HepG2 (cell line): Measurements from ENCODE around the gene VEGFA. TPM values are rescaled to one million over a fixed set of nuclear protein-coding genes. Genes with fewer than 3 reads are reported as not detected.

Experiments used
- ASH2L ChIP-seq: fragments of 300-600, 200-600 bp; sonication (generic); IDR thresholded peaks from 2 replicates; pipeline ENCODE4 v1.7.0; 2017; ENCODE audit warnings: low read depth, mild to moderate bottlenecking, moderate library complexity, mixed read lengths, low read length; ENCODE audit not compliant: insufficient read length
- ATF6 ChIP-seq: sonication (generic); formaldehyde crosslinking; conservative IDR thresholded peaks from 2 replicates; pipeline ENCODE4 v1.4.0; 2020; ENCODE audit warnings: missing genetic modification reagents
- BRCA1 ChIP-seq: sonication (generic); formaldehyde crosslinking; IDR thresholded peaks from 2 replicates; pipeline ENCODE4 v1.4.0; 2020; ENCODE audit warnings: missing genetic modification reagents
- CBX5 ChIP-seq: sonication (generic); formaldehyde crosslinking; IDR thresholded peaks from 2 replicates; pipeline ENCODE4 v1.4.0; 2020; ENCODE audit warnings: missing genetic modification reagents, borderline replicate concordance
- CEBPB ChIP-seq: IDR thresholded peaks from 2 replicates; pipeline ENCODE4 v1.6.1; 2011; ENCODE audit warnings: low read depth, low read length, improper control_type of control experiment, borderline replicate concordance
- CENPBD1 ChIP-seq: sonication (generic); formaldehyde crosslinking; IDR thresholded peaks from 2 replicates; pipeline ENCODE4 v1.8.0; 2022; ENCODE audit warnings: missing genetic modification reagents, low read depth, mild to moderate bottlenecking, borderline replicate concordance
- CENPT ChIP-seq: sonication (generic); formaldehyde crosslinking; IDR thresholded peaks from 2 replicates; pipeline ENCODE4 v1.8.0; 2022; ENCODE audit warnings: low read depth, mild to moderate bottlenecking, moderate library complexity, missing genetic modification reagents
- CHD2 ChIP-seq: IDR thresholded peaks from 2 replicates; pipeline ENCODE4 v1.6.1; 2011; ENCODE audit warnings: low read depth, low read length, improper control_type of control experiment
- ISX ChIP-seq: sonication (generic); formaldehyde crosslinking; conservative IDR thresholded peaks from 2 replicates; pipeline ENCODE4 v1.5.0; 2020; ENCODE audit warnings: missing genetic modification reagents
- LBX2 ChIP-seq: sonication (generic); formaldehyde crosslinking; IDR thresholded peaks from 2 replicates; pipeline ENCODE4 v1.5.0; 2020; ENCODE audit warnings: missing genetic modification reagents, mild to moderate bottlenecking, borderline replicate concordance
- MEIS2 ChIP-seq: sonication (generic); formaldehyde crosslinking; IDR thresholded peaks from 2 replicates; pipeline ENCODE4 v1.9.0; 2021; ENCODE audit warnings: mild to moderate bottlenecking, missing genetic modification reagents
- POLR2G ChIP-seq: fragments of 200-400 bp; formaldehyde crosslinking; IDR thresholded peaks from 2 replicates; pipeline ENCODE4 v1.6.1; 2018; ENCODE audit warnings: mild to moderate bottlenecking, low read depth, low read length, moderate library complexity
- TBL1XR1 ChIP-seq: fragments of 150-350 bp; IDR thresholded peaks from 2 replicates; pipeline ENCODE4 v1.6.1; 2014; ENCODE audit warnings: borderline replicate concordance, low read length; ENCODE audit not compliant: partially characterized antibody
- TCF7L2 ChIP-seq: IDR thresholded peaks from 2 replicates; pipeline ENCODE4 v1.6.1; 2011; ENCODE audit warnings: mild to moderate bottlenecking, low read depth, low read length, moderate library complexity
- YY1 ChIP-seq: IDR thresholded peaks from 2 replicates; pipeline ENCODE4 v1.6.1; 2011; ENCODE audit warnings: low read length, low read depth, moderate library complexity, mild to moderate bottlenecking; ENCODE audit not compliant: insufficient read depth, insufficient replicate concordance
- ZBTB26 ChIP-seq: IDR thresholded peaks from 2 replicates; pipeline ENCODE4 v1.6.1; 2016; ENCODE audit warnings: missing compliant biosample characterization, missing genetic modification reagents, borderline replicate concordance
- ZFP82 ChIP-seq: sonication (generic); formaldehyde crosslinking; IDR thresholded peaks from 2 replicates; pipeline ENCODE4 v1.5.1; 2020; ENCODE audit warnings: mild to moderate bottlenecking, missing genetic modification reagents, borderline replicate concordance
- ZNF180 ChIP-seq: sonication (generic); formaldehyde crosslinking; IDR thresholded peaks from 2 replicates; pipeline ENCODE4 v1.4.0; 2020; ENCODE audit warnings: low read depth, missing genetic modification reagents, borderline replicate concordance
- ZNF207 ChIP-seq: fragments of 450-650 bp; IDR thresholded peaks from 2 replicates; pipeline ENCODE4 v1.6.1; 2016; ENCODE audit warnings: antibody characterized with exemption, borderline replicate concordance
- ZNF280B ChIP-seq: sonication (generic); formaldehyde crosslinking; IDR thresholded peaks from 2 replicates; pipeline ENCODE4 v1.5.0; 2020; ENCODE audit warnings: missing genetic modification reagents, mild to moderate bottlenecking, borderline replicate concordance
- ZNF546 ChIP-seq: sonication (generic); formaldehyde crosslinking; conservative IDR thresholded peaks from 2 replicates; pipeline ENCODE4 v1.8.1; 2023; ENCODE audit warnings: mild to moderate bottlenecking, missing genetic modification reagents
- ZNF549 ChIP-seq: sonication (generic); formaldehyde crosslinking; IDR thresholded peaks from 2 replicates; pipeline ENCODE4 v1.5.0; 2020; ENCODE audit warnings: missing genetic modification reagents
- ZNF619 ChIP-seq: sonication (generic); formaldehyde crosslinking; IDR thresholded peaks from 2 replicates; pipeline ENCODE4 v1.4.0; 2020; ENCODE audit warnings: mild to moderate bottlenecking, missing genetic modification reagents
- ZSCAN20 ChIP-seq: sonication (generic); formaldehyde crosslinking; IDR thresholded peaks from 2 replicates; pipeline ENCODE4 v1.4.0; 2020; ENCODE audit warnings: missing genetic modification reagents, mild to moderate bottlenecking, borderline replicate concordance
- polyA plus RNA-seq, 8 experiments: library from polyadenylated mRNA; depleted of rRNA in 3 of 8; stranded (reverse) in 7 of 8; unstranded in 1 of 8; fragments of >200 nt; fragmentation: Illumina TruSeq in 4 of 8; extraction: Trizol in 4 of 8; gene quantifications; 2 replicates each; pipeline versions ENCODE4 v1.2.1 to v1.2.3, GENCODE V29; 2011 to 2016; ENCODE audit warnings: low read depth in 4 of 8, missing spikeins in 1 of 8, mixed read lengths in 1 of 8; ENCODE audit not compliant: insufficient read depth in 1 of 8
- total RNA-seq, 5 experiments: library from RNA; depleted of rRNA; stranded (reverse); fragments of >200 nt; fragmentation: Illumina TruSeq; extraction: Trizol; gene quantifications; 2 replicates each; pipeline ENCODE4 v1.2.3, GENCODE V29; 2016; ENCODE audit warnings: low read depth in 1 of 5

VEGFA gene
- total and polyA plus RNA-seq, 2 of the 13 experiments (the other 11 are each of a cell fraction or from before 2014, with no cell fraction given) = 68.1 to 629 TPM

- TF ChIP-seq ISX (CRISPR knock-in tag) (no peak), CHD2 (no peak), YY1 (peak; percentile 16), MEIS2 (CRISPR knock-in tag) (no peak), ZNF546 (CRISPR knock-in tag) (no peak), ASH2L (no peak), POLR2G (peak; percentile 44; the same call in 1 of the 2 replicates), CBX5 (CRISPR knock-in tag) (peak; percentile 88; the same call in 1 of the 2 replicates), ZNF280B (CRISPR knock-in tag) (peak; percentile 16; the same call in 1 of the 2 replicates), CENPT (CRISPR knock-in tag) (no peak), ZNF549 (CRISPR knock-in tag) (no peak), TBL1XR1 (peak; percentile 36), ZSCAN20 (no peak), BRCA1 (CRISPR knock-in tag) (no peak), ZFP82 (no peak), CENPBD1 (CRISPR knock-in tag) (no peak), ZBTB26 (CRISPR knock-in tag) (no peak), ZNF180 (CRISPR knock-in tag) (no peak), ZNF619 (CRISPR knock-in tag) (peak; percentile 75; the same call in 1 of the 2 replicates), ZNF207 (no peak), CEBPB (peak; percentile 97), LBX2 (CRISPR knock-in tag) (no peak), ATF6 (CRISPR knock-in tag) (no peak), TCF7L2 (no peak)
Observed at GRCh38 chr6:43724914-43725642, 44.9 kb upstream of the VEGFA start (continued).
